GM12878 (cell line): ENCODE data around the gene CLDN5. TPM values are rescaled to one million over a fixed set of nuclear protein-coding genes. Genes with fewer than 3 reads are reported as not detected.

Experiments used
- ATF3 ChIP-seq: IDR thresholded peaks from 2 replicates; pipeline ENCODE4 v1.6.1; 2011; ENCODE audit warnings: low read depth, mild to moderate bottlenecking, low read length, moderate library complexity, borderline replicate concordance; ENCODE audit errors: extremely low read depth
- EZH2 ChIP-seq: IDR thresholded peaks from 2 replicates; pipeline ENCODE4 v1.6.1; 2012; ENCODE audit warnings: low read depth, mild to moderate bottlenecking, control low read depth, inconsistent platforms, low read length, borderline replicate concordance; ENCODE audit not compliant: control insufficient read depth
- HDAC2 ChIP-seq: fragments of 200-600 bp; sonication (generic); IDR thresholded peaks from 2 replicates; pipeline ENCODE4 v1.6.1; 2017
- SP1 ChIP-seq: IDR thresholded peaks from one replicate; pipeline ENCODE4 v1.6.1; 2011; ENCODE audit warnings: low read depth, low read length
- ZNF207 ChIP-seq: fragments of 450-650 bp; IDR thresholded peaks from 2 replicates; pipeline ENCODE4 v1.6.1; 2014; ENCODE audit warnings: antibody characterized with exemption, mild to moderate bottlenecking, borderline replicate concordance
- polyA plus RNA-seq, 11 experiments: library from polyadenylated mRNA; depleted of rRNA in 4 of 11; unstranded in 6 of 11; stranded (reverse) in 5 of 11; fragments of >200 nt; fragmentation: Nextera tagmentation in 4 of 11; fragmentation: Illumina TruSeq in 1 of 11; extraction: Ambion mirVana in 4 of 11; extraction: Trizol in 1 of 11; gene quantifications; 1 replicate in 1 of 11; 2 replicates in 10 of 11; pipeline versions ENCODE4 v1.2.1 to v1.2.3, GENCODE V29; 2011 to 2016; ENCODE audit warnings: inconsistent platforms in 2 of 11, missing spikeins in 2 of 11, low read depth in 1 of 11
- total RNA-seq, 4 experiments: library from RNA; depleted of rRNA in 3 of 4; stranded (reverse); fragments of >200 nt in 3 of 4; fragmentation: Illumina TruSeq in 1 of 4; extraction: Trizol in 1 of 4; gene quantifications; 2 replicates each; pipeline versions ENCODE4 v1.2.1 to v1.2.3, GENCODE V29; 2013 to 2021
- TF ChIP-seq, protein P1 (sequence below): fragments of 450-650 bp; formaldehyde crosslinking; IDR thresholded peaks from 2 replicates; pipeline ENCODE4 v1.5.0; 2022; ENCODE audit warnings: mild to moderate bottlenecking, missing genetic modification characterization
- TF ChIP-seq, protein P2 (sequence below): IDR thresholded peaks from 2 replicates; pipeline ENCODE4 v1.6.1; 2011; ENCODE audit warnings: borderline replicate concordance, low read depth, mild to moderate bottlenecking, moderate library complexity, low read length; ENCODE audit not compliant: insufficient read depth, poor library complexity, severe bottlenecking
- TF ChIP-seq, protein P3 (sequence below): fragments of 450-650 bp; IDR thresholded peaks from 2 replicates; pipeline ENCODE4 v1.6.1; 2017; ENCODE audit warnings: antibody characterized with exemption, mild to moderate bottlenecking, moderate library complexity

Gene CLDN5
- total and polyA plus RNA-seq, 10 of the 15 experiments (the other 5 are each of a cell fraction or from before 2014, with no cell fraction given): 0.15 TPM; not detected in 9

DNA sequence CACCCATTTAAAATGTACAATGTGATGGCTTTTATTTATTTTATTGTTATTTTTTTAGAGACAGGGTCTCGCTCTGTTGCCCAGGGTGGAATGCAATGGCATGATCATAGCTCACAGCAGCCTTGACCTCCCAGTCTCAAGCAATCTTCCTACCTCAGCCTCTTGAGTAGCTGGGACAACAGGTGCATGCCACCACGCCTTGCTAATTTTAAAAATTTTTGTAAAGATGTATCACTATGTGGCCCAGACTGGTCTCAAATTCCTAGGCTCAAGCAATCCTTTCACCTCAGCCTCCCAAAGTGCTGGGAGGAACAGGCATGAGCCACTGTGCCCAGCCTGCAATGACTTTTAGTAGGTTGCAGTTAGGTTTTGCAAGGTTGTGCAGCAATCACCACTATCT, 14.3 kb downstream of the CLDN5 start (continued):
- TF ChIP-seq ZNF207: no peak
- no peak for TF ChIP-seq HDAC2
- TF ChIP-seq, protein P1, sequence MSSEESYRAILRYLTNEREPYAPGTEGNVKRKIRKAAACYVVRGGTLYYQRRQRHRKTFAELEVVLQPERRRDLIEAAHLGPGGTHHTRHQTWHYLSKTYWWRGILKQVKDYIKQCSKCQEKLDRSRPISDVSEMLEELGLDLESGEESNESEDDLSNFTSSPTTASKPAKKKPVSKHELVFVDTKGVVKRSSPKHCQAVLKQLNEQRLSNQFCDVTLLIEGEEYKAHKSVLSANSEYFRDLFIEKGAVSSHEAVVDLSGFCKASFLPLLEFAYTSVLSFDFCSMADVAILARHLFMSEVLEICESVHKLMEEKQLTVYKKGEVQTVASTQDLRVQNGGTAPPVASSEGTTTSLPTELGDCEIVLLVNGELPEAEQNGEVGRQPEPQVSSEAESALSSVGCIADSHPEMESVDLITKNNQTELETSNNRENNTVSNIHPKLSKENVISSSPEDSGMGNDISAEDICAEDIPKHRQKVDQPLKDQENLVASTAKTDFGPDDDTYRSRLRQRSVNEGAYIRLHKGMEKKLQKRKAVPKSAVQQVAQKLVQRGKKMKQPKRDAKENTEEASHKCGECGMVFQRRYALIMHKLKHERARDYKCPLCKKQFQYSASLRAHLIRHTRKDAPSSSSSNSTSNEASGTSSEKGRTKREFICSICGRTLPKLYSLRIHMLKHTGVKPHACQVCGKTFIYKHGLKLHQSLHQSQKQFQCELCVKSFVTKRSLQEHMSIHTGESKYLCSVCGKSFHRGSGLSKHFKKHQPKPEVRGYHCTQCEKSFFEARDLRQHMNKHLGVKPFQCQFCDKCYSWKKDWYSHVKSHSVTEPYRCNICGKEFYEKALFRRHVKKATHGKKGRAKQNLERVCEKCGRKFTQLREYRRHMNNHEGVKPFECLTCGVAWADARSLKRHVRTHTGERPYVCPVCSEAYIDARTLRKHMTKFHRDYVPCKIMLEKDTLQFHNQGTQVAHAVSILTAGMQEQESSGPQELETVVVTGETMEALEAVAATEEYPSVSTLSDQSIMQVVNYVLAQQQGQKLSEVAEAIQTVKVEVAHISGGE: no peak
- no peak for TF ChIP-seq EZH2
- TF ChIP-seq, protein P2, sequence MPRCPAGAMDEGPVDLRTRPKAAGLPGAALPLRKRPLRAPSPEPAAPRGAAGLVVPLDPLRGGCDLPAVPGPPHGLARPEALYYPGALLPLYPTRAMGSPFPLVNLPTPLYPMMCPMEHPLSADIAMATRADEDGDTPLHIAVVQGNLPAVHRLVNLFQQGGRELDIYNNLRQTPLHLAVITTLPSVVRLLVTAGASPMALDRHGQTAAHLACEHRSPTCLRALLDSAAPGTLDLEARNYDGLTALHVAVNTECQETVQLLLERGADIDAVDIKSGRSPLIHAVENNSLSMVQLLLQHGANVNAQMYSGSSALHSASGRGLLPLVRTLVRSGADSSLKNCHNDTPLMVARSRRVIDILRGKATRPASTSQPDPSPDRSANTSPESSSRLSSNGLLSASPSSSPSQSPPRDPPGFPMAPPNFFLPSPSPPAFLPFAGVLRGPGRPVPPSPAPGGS: no peak
- TF ChIP-seq SP1: no peak
- TF ChIP-seq, protein P3, sequence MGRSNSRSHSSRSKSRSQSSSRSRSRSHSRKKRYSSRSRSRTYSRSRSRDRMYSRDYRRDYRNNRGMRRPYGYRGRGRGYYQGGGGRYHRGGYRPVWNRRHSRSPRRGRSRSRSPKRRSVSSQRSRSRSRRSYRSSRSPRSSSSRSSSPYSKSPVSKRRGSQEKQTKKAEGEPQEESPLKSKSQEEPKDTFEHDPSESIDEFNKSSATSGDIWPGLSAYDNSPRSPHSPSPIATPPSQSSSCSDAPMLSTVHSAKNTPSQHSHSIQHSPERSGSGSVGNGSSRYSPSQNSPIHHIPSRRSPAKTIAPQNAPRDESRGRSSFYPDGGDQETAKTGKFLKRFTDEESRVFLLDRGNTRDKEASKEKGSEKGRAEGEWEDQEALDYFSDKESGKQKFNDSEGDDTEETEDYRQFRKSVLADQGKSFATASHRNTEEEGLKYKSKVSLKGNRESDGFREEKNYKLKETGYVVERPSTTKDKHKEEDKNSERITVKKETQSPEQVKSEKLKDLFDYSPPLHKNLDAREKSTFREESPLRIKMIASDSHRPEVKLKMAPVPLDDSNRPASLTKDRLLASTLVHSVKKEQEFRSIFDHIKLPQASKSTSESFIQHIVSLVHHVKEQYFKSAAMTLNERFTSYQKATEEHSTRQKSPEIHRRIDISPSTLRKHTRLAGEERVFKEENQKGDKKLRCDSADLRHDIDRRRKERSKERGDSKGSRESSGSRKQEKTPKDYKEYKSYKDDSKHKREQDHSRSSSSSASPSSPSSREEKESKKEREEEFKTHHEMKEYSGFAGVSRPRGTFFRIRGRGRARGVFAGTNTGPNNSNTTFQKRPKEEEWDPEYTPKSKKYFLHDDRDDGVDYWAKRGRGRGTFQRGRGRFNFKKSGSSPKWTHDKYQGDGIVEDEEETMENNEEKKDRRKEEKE: no peak
- TF ChIP-seq ATF3: no peak
